Raji (cell line): ENCODE results near the gene MCF2L.

Experiments
- POLR2A ChIP-seq: IDR thresholded peaks from 2 replicates; pipeline ENCODE4 v1.6.1; 2011; ENCODE audit warnings: low read depth, low read length, control low read depth; ENCODE audit not compliant: insufficient read depth

The MCF2L gene

GRCh38 chr13:113046128-113046882 lies 77.3 kb downstream of the MCF2L start:
- no peak for TF ChIP-seq POLR2A

- TF ChIP-seq POLR2A, result no peak
Observed at GRCh38 chr13:113046883-113047244, 77.8 kb downstream of the MCF2L start.

DNA sequence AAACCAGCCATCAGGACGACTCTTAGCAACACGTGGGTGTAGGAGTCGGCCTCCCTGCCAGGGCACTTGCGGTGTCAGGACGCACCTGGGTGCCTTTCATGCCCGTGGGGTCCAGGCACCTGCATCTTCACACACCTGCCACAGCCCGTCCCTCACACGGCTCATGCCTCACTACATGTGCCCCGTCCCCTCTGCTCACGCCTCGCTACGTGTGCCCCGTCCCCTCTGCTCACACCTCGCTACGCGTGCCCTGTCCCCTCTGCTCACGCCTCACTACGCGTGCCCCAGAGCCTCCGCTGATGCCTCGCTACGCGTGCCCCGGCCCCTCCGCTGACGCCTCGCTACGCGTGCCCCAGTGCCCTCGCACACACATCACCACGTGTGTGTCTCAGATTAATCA lies 78.6 kb downstream of the MCF2L start:
- no peak for TF ChIP-seq POLR2A

DNA sequence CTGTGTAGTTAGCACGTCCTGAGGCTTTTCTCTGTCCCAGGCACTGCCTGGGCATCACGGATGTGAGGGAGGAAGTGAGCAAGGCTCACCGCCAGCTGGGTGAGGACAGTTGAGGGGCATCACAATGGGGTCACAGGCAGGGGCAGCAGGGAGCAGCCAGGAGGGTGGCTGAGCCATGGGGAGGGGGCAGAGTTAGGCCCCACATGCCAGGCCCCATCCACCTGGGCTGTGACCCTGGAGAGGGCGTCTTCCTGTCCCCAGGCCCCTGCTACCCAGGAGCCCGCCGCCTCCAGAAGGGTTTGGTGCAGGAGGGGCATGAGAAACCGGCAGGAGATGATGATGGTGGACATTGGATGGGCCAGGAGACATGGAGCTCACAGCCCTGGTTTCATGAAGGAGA lies 79.8 kb downstream of the MCF2L start:
- no peak for TF ChIP-seq POLR2A

DNA sequence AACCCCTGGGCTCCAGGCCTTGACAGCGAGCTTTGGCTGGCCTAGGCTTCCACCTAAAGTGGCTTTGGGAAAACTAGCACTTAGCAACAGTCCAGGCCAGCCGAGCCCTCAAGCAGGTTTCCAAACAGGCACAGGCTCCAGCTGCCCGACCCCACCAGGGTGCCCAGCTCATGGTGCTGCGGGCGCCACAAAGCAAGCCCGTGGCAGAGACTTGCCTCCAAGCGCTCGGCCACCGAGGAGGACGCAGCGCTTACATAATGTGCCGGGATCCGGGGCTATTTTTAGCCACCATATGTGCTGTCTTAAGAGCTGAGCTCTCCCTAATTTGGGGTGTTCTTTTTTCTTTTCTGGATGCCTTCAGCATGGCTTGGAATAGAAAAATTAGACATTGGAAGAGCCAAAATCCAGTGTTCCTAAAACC lies 80.5 kb downstream of the MCF2L start:
- no peak for TF ChIP-seq POLR2A

GRCh38 chr13:113049981-113050380 lies 81.0 kb downstream of the MCF2L start:
- TF ChIP-seq POLR2A, result no peak

- no peak for TF ChIP-seq POLR2A
Observed at GRCh38 chr13:113050734-113051431, 81.9 kb downstream of the MCF2L start.

- no peak for TF ChIP-seq POLR2A
Observed at GRCh38 chr13:113051641-113052040, 82.6 kb downstream of the MCF2L start.

DNA sequence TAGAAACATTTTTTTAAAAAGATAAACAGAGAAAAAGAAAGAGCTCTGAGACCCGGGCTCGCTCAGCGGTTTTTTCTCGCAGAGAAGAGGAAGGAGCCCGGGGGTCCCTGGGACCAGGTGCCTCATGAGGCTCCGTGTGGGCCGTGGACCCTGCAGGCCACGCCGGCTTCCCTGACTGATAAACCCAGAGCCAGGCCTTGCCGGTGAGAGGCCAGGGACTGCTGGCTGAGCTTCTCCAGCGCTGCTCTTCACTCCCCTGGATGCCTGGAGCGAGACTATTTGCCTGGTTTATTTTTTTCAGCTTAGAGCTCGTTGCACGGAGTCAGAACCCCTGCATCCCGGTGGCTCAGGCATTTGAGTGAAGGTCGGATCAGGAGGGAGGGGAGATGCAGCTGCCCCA lies 83.2 kb downstream of the MCF2L start:
- TF ChIP-seq POLR2A, result no peak

GRCh38 chr13:113052971-113053370 lies 84.0 kb downstream of the MCF2L start:
- TF ChIP-seq POLR2A, result no peak

- TF ChIP-seq POLR2A, result no peak
Observed at GRCh38 chr13:113053376-113053775, 84.4 kb downstream of the MCF2L start.

DNA sequence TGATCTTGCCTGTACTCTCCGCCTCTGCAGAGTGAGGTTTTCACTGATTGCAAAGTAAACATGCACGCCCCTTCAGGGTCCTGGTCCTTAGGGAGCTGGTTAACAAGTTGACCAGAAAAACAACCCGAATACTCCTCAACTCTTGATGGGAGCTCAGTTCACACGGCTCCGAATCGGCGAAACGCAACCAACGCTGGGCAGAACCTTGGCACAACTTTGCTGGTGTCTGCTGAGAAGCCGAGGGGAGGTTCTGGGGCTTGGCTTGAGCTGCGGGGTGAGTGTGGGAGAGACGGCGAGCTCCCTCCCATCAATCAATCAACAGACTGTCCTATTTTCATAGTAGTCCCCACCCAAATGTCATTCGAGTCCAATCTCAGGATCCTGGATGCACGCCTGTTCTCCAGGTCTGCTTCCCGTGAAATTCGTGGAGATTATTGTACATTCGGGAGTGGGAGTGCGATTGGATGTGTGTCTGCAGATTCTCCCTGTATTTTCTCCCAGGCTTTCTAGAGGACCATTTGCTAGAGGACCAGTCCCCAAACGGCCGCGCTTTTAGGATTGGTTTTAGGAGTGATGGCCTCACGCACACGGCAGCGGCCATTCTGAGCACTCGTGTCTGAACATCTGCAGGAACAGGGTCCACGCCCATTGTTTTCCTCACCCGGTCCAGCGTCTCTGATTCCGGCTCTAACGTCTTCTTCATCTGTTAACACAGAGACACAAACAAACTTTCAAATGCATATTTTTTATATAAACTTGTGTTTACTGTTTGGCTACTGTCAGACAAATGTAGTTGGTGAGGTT lies 85.0 kb downstream of the MCF2L start:
- TF ChIP-seq POLR2A, result no peak

DNA sequence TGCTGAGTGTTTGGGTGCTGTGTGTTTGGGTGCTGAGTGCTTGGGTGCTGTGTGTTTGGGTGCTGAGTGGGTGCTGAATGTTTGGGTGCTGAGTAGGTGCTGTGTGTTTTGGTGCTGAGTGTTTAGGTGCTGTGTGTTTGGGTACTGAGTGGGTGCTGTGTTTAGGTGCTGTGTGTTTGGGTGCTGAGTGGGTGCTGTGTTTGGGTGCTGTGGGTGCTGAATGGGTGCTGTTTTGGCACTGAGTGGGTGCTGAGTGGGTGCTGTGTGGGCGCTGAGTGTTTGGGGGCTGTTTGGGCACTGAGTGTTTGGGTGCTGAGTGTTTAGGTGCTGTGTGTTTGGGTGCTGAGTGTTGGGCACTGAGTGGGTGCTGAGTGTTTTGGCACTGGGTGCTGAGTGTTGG lies 88.1 kb downstream of the MCF2L start:
- TF ChIP-seq POLR2A, result no peak

GRCh38 chr13:113058129-113058987 lies 89.3 kb downstream of the MCF2L start:
- TF ChIP-seq POLR2A, result no peak
